CD4-positive, CD25-positive, alpha-beta regulatory T cell (primary cell): ENCODE measurements around the gene LRP2. TPM values are rescaled to one million over a fixed set of nuclear protein-coding genes. Genes with fewer than 3 reads are reported as not detected.

Experiments
- ATAC-seq, 2 donors: fragments of 150-1000 bp; cut with Tn5 transposase; one replicate each; pipeline ENCODE4 v1.10.0; 2021; ENCODE audit warnings: low read depth in 2 of 2, moderate number of reproducible peaks in 2 of 2, moderate library complexity in 1 of 2
- DNase-seq, 3 donors: peaks; one replicate each; pipeline versions ENCODE4 v3.0.0 to v3.0.0-alpha.2; 2012 to 2022; ENCODE audit warnings: mixed read lengths in 1 of 3
- H3K27ac ChIP-seq: one replicate; pipeline ENCODE4 v1.7.0; 2013; ENCODE audit warnings: mild to moderate bottlenecking, low read length; ENCODE audit not compliant: insufficient read depth, poor library complexity, severe bottlenecking
- H3K27me3 ChIP-seq: one replicate; pipeline ENCODE4 v1.7.0; 2013; ENCODE audit warnings: low read length; ENCODE audit not compliant: control insufficient read depth, insufficient read depth
- H3K36me3 ChIP-seq: one replicate; pipeline ENCODE4 v1.7.0; 2013; ENCODE audit warnings: mild to moderate bottlenecking, low read length, moderate library complexity; ENCODE audit not compliant: control insufficient read depth, insufficient read depth
- H3K4me1 ChIP-seq: 2 replicates; pipeline ENCODE4 v1.7.0; 2013; ENCODE audit warnings: mild to moderate bottlenecking, low read length; ENCODE audit not compliant: insufficient read depth, control insufficient read depth, poor library complexity, severe bottlenecking
- H3K4me3 ChIP-seq: one replicate; pipeline ENCODE4 v1.7.0; 2013; ENCODE audit warnings: low read depth, mild to moderate bottlenecking, low read length, moderate library complexity
- H3K9me3 ChIP-seq, 2 experiments: 1 replicate in 1 of 2; 2 replicates in 1 of 2; pipeline ENCODE4 v1.7.0; 2013; ENCODE audit warnings: low read length in 2 of 2, mild to moderate bottlenecking in 1 of 2, moderate library complexity in 1 of 2; ENCODE audit not compliant: control insufficient read depth in 2 of 2
- H3K27ac Mint-ChIP-seq, 3 donors: one replicate each; pipeline ENCODE4 v1.8.0; 2020 to 2022; ENCODE audit warnings: mild to moderate bottlenecking in 3 of 3, mixed read lengths in 3 of 3, moderate library complexity in 2 of 3
- H3K27me3 Mint-ChIP-seq: one replicate; pipeline ENCODE4 v1.8.0; 2022; ENCODE audit warnings: mild to moderate bottlenecking, mixed read lengths
- H3K36me3 Mint-ChIP-seq: one replicate; pipeline ENCODE4 v1.8.0; 2020; ENCODE audit warnings: mixed read lengths
- H3K4me1 Mint-ChIP-seq, 4 donors: one replicate each; pipeline ENCODE4 v1.8.0; 2020 to 2022; ENCODE audit warnings: mixed read lengths in 4 of 4, mild to moderate bottlenecking in 1 of 4
- H3K4me3 Mint-ChIP-seq, 4 donors: one replicate each; pipeline ENCODE4 v1.8.0; 2020 to 2022; ENCODE audit warnings: mild to moderate bottlenecking in 4 of 4, mixed read lengths in 4 of 4, moderate library complexity in 3 of 4
- H3K9me3 Mint-ChIP-seq, 7 donors: one replicate each; pipeline ENCODE4 v1.8.0; 2020 to 2022; ENCODE audit warnings: mixed read lengths in 7 of 7, mild to moderate bottlenecking in 3 of 7, moderate library complexity in 2 of 7
- polyA plus RNA-seq, 4 donors: library from polyadenylated mRNA; unstranded; fragments of 300-500 nt; fragmentation: Illumina TruSeq; gene quantifications; one replicate each; pipeline ENCODE4 v1.2.3, GENCODE V29; 2021
- total RNA-seq: library from RNA; stranded (reverse); gene quantifications from one replicate; pipeline ENCODE4 v1.2.3, GENCODE V29; 2022

The LRP2 gene
- total and polyA plus RNA-seq, 5 donors from 2014 or later: not detected

GRCh38 chr2:169258045-169258601 is 104.2 kb downstream of the LRP2 start:
- Histone ChIP-seq H3K4me1 (no peaks in the 10 kb centered on the region), H3K36me3 (no peaks in the 10 kb centered on the region), H3K9me3 (peaks cover 0 to 2% of the 10 kb centered on the region in 2 experiments), H3K4me3 (no peak overlapping the region), H3K27me3 (no peaks in the 10 kb centered on the region), H3K27ac (no peak overlapping the region)
- H3K27ac Mint-ChIP-seq: no peak overlapping the region
- no peak for ATAC-seq
- no peaks in the 10 kb centered on the region for H3K4me1 Mint-ChIP-seq
- peaks cover 0 to 12% (median 0%) of the 10 kb centered on the region in 7 donors for H3K9me3 Mint-ChIP-seq
- H3K27me3 Mint-ChIP-seq: no peaks in the 10 kb centered on the region
- H3K4me3 Mint-ChIP-seq: no peak overlapping the region
- no peaks in the 10 kb centered on the region for H3K36me3 Mint-ChIP-seq
- no peak for DNase-seq

GRCh38 chr2:169254774-169255173 is 107.6 kb downstream of the LRP2 start:
- no peak overlapping the region for H3K4me3 Mint-ChIP-seq
- H3K9me3 ChIP-seq: no peaks in the 10 kb centered on the region
- no peak for DNase-seq
- peaks cover 0 to 2% (median 0%) of the 10 kb centered on the region in 7 donors for H3K9me3 Mint-ChIP-seq
- no peak for ATAC-seq
- H3K4me1 ChIP-seq: no peaks in the 10 kb centered on the region
- no peak overlapping the region for H3K4me3 ChIP-seq
- no peaks in the 10 kb centered on the region for H3K36me3 Mint-ChIP-seq
- H3K27me3 ChIP-seq: no peaks in the 10 kb centered on the region
- H3K36me3 ChIP-seq: no peaks in the 10 kb centered on the region
- H3K27ac ChIP-seq: no peak overlapping the region
- no peak overlapping the region for H3K27ac Mint-ChIP-seq
- no peaks in the 10 kb centered on the region for H3K4me1 Mint-ChIP-seq
- no peaks in the 10 kb centered on the region for H3K27me3 Mint-ChIP-seq

- Mint-ChIP-seq H3K4me3 (no peak overlapping the region), H3K9me3 (peaks cover 0 to 9% (median 2%) of the 10 kb centered on the region in 7 donors), H3K36me3 (no peaks in the 10 kb centered on the region), H3K27me3 (no peaks in the 10 kb centered on the region), H3K4me1 (no peaks in the 10 kb centered on the region), H3K27ac (no peak overlapping the region)
- Histone ChIP-seq H3K9me3 (no peaks in the 10 kb centered on the region), H3K27ac (no peak overlapping the region), H3K36me3 (no peaks in the 10 kb centered on the region), H3K4me1 (no peaks in the 10 kb centered on the region), H3K27me3 (no peaks in the 10 kb centered on the region), H3K4me3 (no peak overlapping the region)
- no peak for ATAC-seq
- DNase-seq: no peak
Observed at GRCh38 chr2:169247211-169247610, 115.1 kb downstream of the LRP2 start.

- Histone ChIP-seq H3K9me3 (no peaks in the 10 kb centered on the region), H3K27me3 (no peaks in the 10 kb centered on the region), H3K4me1 (no peaks in the 10 kb centered on the region), H3K4me3 (no peak overlapping the region), H3K36me3 (no peaks in the 10 kb centered on the region), H3K27ac (no peak overlapping the region)
- no peaks in the 10 kb centered on the region for H3K4me1 Mint-ChIP-seq
- ATAC-seq: no peak
- H3K9me3 Mint-ChIP-seq: peaks cover 0 to 6% (median 0%) of the 10 kb centered on the region in 7 donors
- H3K36me3 Mint-ChIP-seq: no peaks in the 10 kb centered on the region
- no peak overlapping the region for H3K27ac Mint-ChIP-seq
- DNase-seq: no peak
- H3K27me3 Mint-ChIP-seq: peaks cover 4% of the 10 kb centered on the region
- no peak overlapping the region for H3K4me3 Mint-ChIP-seq
Observed at GRCh38 chr2:169240405-169240804, 121.9 kb downstream of the LRP2 start.

GRCh38 chr2:169237939-169238338 is 124.4 kb downstream of the LRP2 start:
- no peaks in the 10 kb centered on the region for H3K36me3 Mint-ChIP-seq
- no peak for DNase-seq
- Histone ChIP-seq H3K36me3 (no peaks in the 10 kb centered on the region), H3K9me3 (no peaks in the 10 kb centered on the region), H3K4me1 (no peaks in the 10 kb centered on the region), H3K27me3 (no peaks in the 10 kb centered on the region), H3K27ac (no peak overlapping the region), H3K4me3 (no peak overlapping the region)
- no peaks in the 10 kb centered on the region for H3K4me1 Mint-ChIP-seq
- peaks cover 4% of the 10 kb centered on the region for H3K27me3 Mint-ChIP-seq
- H3K4me3 Mint-ChIP-seq: no peak overlapping the region
- peaks cover 0 to 5% (median 0%) of the 10 kb centered on the region in 7 donors for H3K9me3 Mint-ChIP-seq
- no peak overlapping the region for H3K27ac Mint-ChIP-seq
- ATAC-seq: no peak

- Mint-ChIP-seq H3K27ac (no peak overlapping the region), H3K4me3 (no peak overlapping the region), H3K4me1 (no peaks in the 10 kb centered on the region), H3K27me3 (peaks cover 4% of the 10 kb centered on the region), H3K36me3 (no peaks in the 10 kb centered on the region), H3K9me3 (peaks cover 0 to 3% (median 0%) of the 10 kb centered on the region in 7 donors)
- H3K4me1 ChIP-seq: no peaks in the 10 kb centered on the region
- H3K27me3 ChIP-seq: no peaks in the 10 kb centered on the region
- H3K27ac ChIP-seq: no peak overlapping the region
- ATAC-seq (no peak), DNase-seq (no peak)
- no peak overlapping the region for H3K4me3 ChIP-seq
- H3K36me3 ChIP-seq: no peaks in the 10 kb centered on the region
- H3K9me3 ChIP-seq: no peaks in the 10 kb centered on the region
Observed at GRCh38 chr2:169237286-169237685, 125.0 kb downstream of the LRP2 start.

- Histone ChIP-seq H3K27ac (no peak overlapping the region), H3K27me3 (no peaks in the 10 kb centered on the region), H3K36me3 (no peaks in the 10 kb centered on the region), H3K9me3 (no peaks in the 10 kb centered on the region), H3K4me3 (no peak overlapping the region), H3K4me1 (no peaks in the 10 kb centered on the region)
- Mint-ChIP-seq H3K27me3 (peaks cover 5% of the 10 kb centered on the region), H3K36me3 (no peaks in the 10 kb centered on the region), H3K4me1 (no peaks in the 10 kb centered on the region), H3K9me3 (peaks cover 0 to 2% (median 0%) of the 10 kb centered on the region in 7 donors), H3K4me3 (no peak overlapping the region), H3K27ac (no peak overlapping the region)
- ATAC-seq (no peak), DNase-seq (no peak)
Observed at GRCh38 chr2:169232551-169233154, 129.7 kb downstream of the LRP2 start.

GRCh38 chr2:169230204-169230603 is 132.1 kb downstream of the LRP2 start:
- Mint-ChIP-seq H3K4me3 (no peak overlapping the region), H3K9me3 (peaks cover 0 to 2% (median 0%) of the 10 kb centered on the region in 7 donors), H3K27me3 (peaks cover 5% of the 10 kb centered on the region), H3K27ac (no peak overlapping the region), H3K36me3 (no peaks in the 10 kb centered on the region), H3K4me1 (no peaks in the 10 kb centered on the region)
- Histone ChIP-seq H3K4me1 (no peaks in the 10 kb centered on the region), H3K9me3 (no peaks in the 10 kb centered on the region), H3K36me3 (no peaks in the 10 kb centered on the region), H3K27ac (no peak overlapping the region), H3K4me3 (no peak overlapping the region), H3K27me3 (no peaks in the 10 kb centered on the region)
- no peak for ATAC-seq
- DNase-seq: no peak
